ENCODE measurements around the gene HS3ST3A1.

DNA sequence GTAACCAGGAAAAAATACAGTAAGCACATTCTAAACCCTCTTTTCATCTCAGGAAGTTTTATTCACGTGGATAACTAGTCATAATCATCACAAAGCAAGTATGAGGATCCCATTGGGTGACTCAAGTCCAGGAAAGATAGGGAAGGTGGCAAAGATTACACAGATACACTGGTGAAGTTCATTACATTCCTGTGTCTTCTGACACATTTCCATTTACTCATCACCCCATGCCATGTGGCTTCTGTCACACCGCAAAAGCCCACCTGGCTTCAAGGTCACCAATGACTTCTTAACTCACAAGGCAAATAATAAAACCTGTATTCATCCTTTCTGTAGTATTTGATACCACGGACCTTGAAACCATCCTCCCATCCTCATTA is 17.0 kb downstream of the HS3ST3A1 start:
- TF ChIP-seq, protein P1, sequence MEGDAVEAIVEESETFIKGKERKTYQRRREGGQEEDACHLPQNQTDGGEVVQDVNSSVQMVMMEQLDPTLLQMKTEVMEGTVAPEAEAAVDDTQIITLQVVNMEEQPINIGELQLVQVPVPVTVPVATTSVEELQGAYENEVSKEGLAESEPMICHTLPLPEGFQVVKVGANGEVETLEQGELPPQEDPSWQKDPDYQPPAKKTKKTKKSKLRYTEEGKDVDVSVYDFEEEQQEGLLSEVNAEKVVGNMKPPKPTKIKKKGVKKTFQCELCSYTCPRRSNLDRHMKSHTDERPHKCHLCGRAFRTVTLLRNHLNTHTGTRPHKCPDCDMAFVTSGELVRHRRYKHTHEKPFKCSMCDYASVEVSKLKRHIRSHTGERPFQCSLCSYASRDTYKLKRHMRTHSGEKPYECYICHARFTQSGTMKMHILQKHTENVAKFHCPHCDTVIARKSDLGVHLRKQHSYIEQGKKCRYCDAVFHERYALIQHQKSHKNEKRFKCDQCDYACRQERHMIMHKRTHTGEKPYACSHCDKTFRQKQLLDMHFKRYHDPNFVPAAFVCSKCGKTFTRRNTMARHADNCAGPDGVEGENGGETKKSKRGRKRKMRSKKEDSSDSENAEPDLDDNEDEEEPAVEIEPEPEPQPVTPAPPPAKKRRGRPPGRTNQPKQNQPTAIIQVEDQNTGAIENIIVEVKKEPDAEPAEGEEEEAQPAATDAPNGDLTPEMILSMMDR (IDR thresholded peaks at IDR 0.05; ENCODE audit: poor library complexity): no peak
- no peak for TF ChIP-seq EZH2 (IDR thresholded peaks at IDR 0.05; ENCODE audit: borderline replicate concordance)
